CD14-positive monocyte (primary cell): Measurements from ENCODE around the gene RNF175. TPM values are rescaled to one million over a fixed set of nuclear protein-coding genes. Genes with fewer than 3 reads are reported as not detected.

Experiments used
- DNase-seq, 3 donors: peaks; one replicate each; pipeline ENCODE4 v3.0.0-alpha.2; 2011 to 2022
- H2AFZ ChIP-seq: 2 replicates; pipeline ENCODE4 v1.6.0; 2012; ENCODE audit warnings: mild to moderate bottlenecking, low read depth, low read length, inconsistent platforms; ENCODE audit not compliant: insufficient read depth, poor library complexity, severe bottlenecking
- H3K27ac ChIP-seq, 2 donors: 1 replicate in 1 of 2; 2 replicates in 1 of 2; pipeline ENCODE4 v1.5.1; 2012 to 2013; ENCODE audit warnings: low read length in 2 of 2, control low read depth in 1 of 2, inconsistent platforms in 1 of 2, low read depth in 1 of 2, mild to moderate bottlenecking in 1 of 2
- H3K27me3 ChIP-seq, 2 donors: one replicate each; pipeline versions ENCODE4 v1.6.0 to v1.6.1; 2011 to 2013; ENCODE audit warnings: low read length in 2 of 2; ENCODE audit not compliant: control insufficient read depth in 2 of 2, insufficient read depth in 2 of 2
- H3K36me3 ChIP-seq, 2 donors: replicated peaks in 1 of 2; 1 replicate in 1 of 2; 2 replicates in 1 of 2; pipeline versions ENCODE4 v1.5.1 to v1.6.1; 2012 to 2013; ENCODE audit warnings: low read length in 2 of 2, control low read depth in 1 of 2, inconsistent platforms in 1 of 2, mild to moderate bottlenecking in 1 of 2; ENCODE audit not compliant: insufficient read depth in 2 of 2, control insufficient read depth in 1 of 2
- H3K4me1 ChIP-seq, 2 donors: 1 replicate in 1 of 2; 2 replicates in 1 of 2; pipeline versions ENCODE4 v1.5.1 to v1.6.1; 2012 to 2013; ENCODE audit warnings: low read length in 2 of 2, control low read depth in 1 of 2, inconsistent platforms in 1 of 2, mild to moderate bottlenecking in 1 of 2, moderate library complexity in 1 of 2; ENCODE audit not compliant: insufficient read depth in 2 of 2, control insufficient read depth in 1 of 2
- H3K4me2 ChIP-seq: replicated peaks from 2 replicates; pipeline ENCODE3; 2012; ENCODE audit warnings: low read length, moderate library complexity, mild to moderate bottlenecking; ENCODE audit not compliant: poor library complexity, severe bottlenecking; ENCODE audit errors: extremely low read depth
- H3K4me3 ChIP-seq, 3 experiments: fragments of 200-600 bp in 1 of 3; sonication (generic) in 1 of 3; replicated peaks in 1 of 3; 1 replicate in 2 of 3; 2 replicates in 1 of 3; pipeline ENCODE4 v1.5.1; 2011 to 2013; ENCODE audit warnings: low read length in 3 of 3, mild to moderate bottlenecking in 3 of 3, control low read depth in 2 of 3, low read depth in 2 of 3, inconsistent platforms in 1 of 3, moderate library complexity in 1 of 3
- H3K79me2 ChIP-seq: 2 replicates; pipeline ENCODE4 v1.6.0; 2012; ENCODE audit warnings: mild to moderate bottlenecking, control low read depth, inconsistent platforms, low read length, moderate library complexity; ENCODE audit not compliant: insufficient read depth
- H3K9ac ChIP-seq: 2 replicates; pipeline ENCODE4 v1.6.0; 2017; ENCODE audit warnings: low read length, mild to moderate bottlenecking; ENCODE audit not compliant: insufficient read depth, poor library complexity, severe bottlenecking
- H3K9me3 ChIP-seq, 2 donors: replicated peaks in 1 of 2; 1 replicate in 1 of 2; 2 replicates in 1 of 2; pipeline versions ENCODE4 v1.5.1 to v1.6.1; 2012 to 2013; ENCODE audit warnings: low read length in 2 of 2, control low read depth in 1 of 2; ENCODE audit not compliant: control insufficient read depth in 1 of 2, insufficient read depth in 1 of 2
- H4K20me1 ChIP-seq: 2 replicates; pipeline ENCODE4 v1.6.0; 2012; ENCODE audit warnings: mild to moderate bottlenecking, low read length, control low read depth, moderate library complexity; ENCODE audit not compliant: insufficient read depth
- H3K27ac Mint-ChIP-seq, 7 donors: one replicate each; pipeline ENCODE4 v1.8.0; 2020; ENCODE audit warnings: mild to moderate bottlenecking in 7 of 7, mixed read lengths in 7 of 7, moderate library complexity in 6 of 7, inconsistent platforms in 2 of 7
- H3K27me3 Mint-ChIP-seq, 3 donors: one replicate each; pipeline ENCODE4 v1.8.0; 2021 to 2022; ENCODE audit warnings: low read depth in 3 of 3, mild to moderate bottlenecking in 3 of 3, mixed read lengths in 3 of 3, moderate library complexity in 3 of 3, inconsistent platforms in 1 of 3
- H3K36me3 Mint-ChIP-seq, 2 donors: one replicate each; pipeline ENCODE4 v1.8.0; 2020; ENCODE audit warnings: mixed read lengths in 2 of 2, inconsistent platforms in 1 of 2, mild to moderate bottlenecking in 1 of 2
- H3K4me1 Mint-ChIP-seq: one replicate; pipeline ENCODE4 v1.8.0; 2020; ENCODE audit warnings: mild to moderate bottlenecking, mixed read lengths
- H3K4me3 Mint-ChIP-seq, 2 donors: one replicate each; pipeline ENCODE4 v1.8.0; 2020; ENCODE audit warnings: mild to moderate bottlenecking in 2 of 2, mixed read lengths in 2 of 2, moderate library complexity in 1 of 2
- H3K9me3 Mint-ChIP-seq, 7 donors: one replicate each; pipeline ENCODE4 v1.8.0; 2020 to 2022; ENCODE audit warnings: mixed read lengths in 7 of 7, mild to moderate bottlenecking in 6 of 7, moderate library complexity in 6 of 7, inconsistent platforms in 2 of 7
- CTCF ChIP-seq: fragments of 200-600 bp; IDR thresholded peaks from one replicate; pipeline ENCODE4 v1.8.0; 2022; ENCODE audit warnings: antibody characterized with exemption, mild to moderate bottlenecking
- WGBS: methylation state at CpG from one replicate; pipeline ENCODE4 v1.1.5; 2013; ENCODE audit warnings: missing lambda C conversion rate; ENCODE audit not compliant: insufficient coverage; 5-methylcytosine and 5-hydroxymethylcytosine counted together
- intact Hi-C, 2 donors: fragments of 100-400 bp; cut with micrococcal nuclease; formaldehyde crosslinking; loops; one replicate each; pipeline versions ENCODE4 v1.15.0 to v1.15.1; 2023
- polyA plus RNA-seq, 3 donors: library from polyadenylated mRNA; depleted of rRNA in 1 of 3; unstranded in 2 of 3; stranded (reverse) in 1 of 3; fragments of 300-500 nt in 2 of 3; fragments of >200 nt in 1 of 3; fragmentation: Illumina TruSeq in 2 of 3; gene quantifications; 1 replicate in 2 of 3; 2 replicates in 1 of 3; pipeline ENCODE4 v1.2.3, GENCODE V29; 2012 to 2021

RNF175 gene
- polyA plus RNA-seq, 3 donors = 0.36 to 0.91 (median 0.55) TPM

- Histone ChIP-seq H3K4me1 (peaks cover 50% of the 10 kb centered on the region in 2 donors), H3K4me3 (no peak overlapping the region), H3K27ac (no peak overlapping the region), H3K36me3 (no peaks in the 10 kb centered on the region), H3K79me2 (peaks cover 4% of the 10 kb centered on the region), H2AFZ (no peak overlapping the region), H3K4me2 (peak overlapping the region; percentile 12), H4K20me1 (no peaks in the 10 kb centered on the region), H3K9me3 (peaks cover 0 to 2% of the 10 kb centered on the region in 2 donors), H3K9ac (no peak overlapping the region), H3K27me3 (no peaks in the 10 kb centered on the region)
- peaks cover 50% of the 10 kb centered on the region for H3K4me1 Mint-ChIP-seq
- H3K36me3 Mint-ChIP-seq = peaks cover 0 to 6% of the 10 kb centered on the region in 2 donors
- intact Hi-C loops = loop anchor here (2.0 to 10.0 kb wide), 3 partner anchors 116 to 406 kb away; partner anchors contain the start of gene MND1 (in 1 of the 2)
- no CpG with 5 or more reads among the region's 5 CpGs for WGBS
- H3K27me3 Mint-ChIP-seq = peaks cover 0 to 4% (median 0%) of the 10 kb centered on the region in 3 donors
- peak; percentile 70 to 80 (median 72) for DNase-seq
- peaks cover 0 to 6% (median 0%) of the 10 kb centered on the region in 7 donors for H3K9me3 Mint-ChIP-seq
- peak overlapping the region in 1 of 2 donors; percentile 37 for H3K4me3 Mint-ChIP-seq
- H3K27ac Mint-ChIP-seq = peak overlapping the region in 1 of 7 donors; percentile 47
- peak; percentile 82 for TF ChIP-seq CTCF
Observed at GRCh38 chr4:153750197-153750817, 9.5 kb downstream of the RNF175 start.

GRCh38 chr4:153748378-153748777, 11.4 kb downstream of the RNF175 start:
- intact Hi-C loops = loop anchor here in 1 of 2 donors (10.0 kb wide), 1 partner anchor 64 kb away; the partner anchor contains the start of gene TLR2
- H3K4me3 ChIP-seq = peak overlapping the region in 1 of 3 experiments; percentile 26
- Mint-ChIP-seq H3K27ac (peak overlapping the region in 6 of 7 donors; percentile 27 to 93 (median 70)), H3K9me3 (peaks cover 0 to 3% (median 0%) of the 10 kb centered on the region in 7 donors), H3K4me1 (peaks cover 64% of the 10 kb centered on the region), H3K36me3 (peaks cover 0 to 10% of the 10 kb centered on the region in 2 donors), H3K4me3 (no peak overlapping the region), H3K27me3 (peaks cover 0 to 4% (median 0%) of the 10 kb centered on the region in 3 donors)
- peaks cover 57 to 61% of the 10 kb centered on the region in 2 donors for H3K4me1 ChIP-seq
- no peak overlapping the region for H3K4me2 ChIP-seq
- WGBS = 51% methylated on average over 6 of the region's 6 CpGs
- H3K27me3 ChIP-seq = no peaks in the 10 kb centered on the region
- H3K9ac ChIP-seq = no peak overlapping the region
- H3K9me3 ChIP-seq = no peaks in the 10 kb centered on the region
- no peak overlapping the region for H2AFZ ChIP-seq
- DNase-seq = peak in 2 of 3 donors; percentile 32 to 47
- TF ChIP-seq CTCF = no peak
- peak overlapping the region in 1 of 2 donors; percentile 74 for H3K27ac ChIP-seq
- peaks cover 4% of the 10 kb centered on the region for H3K79me2 ChIP-seq
- no peaks in the 10 kb centered on the region for H3K36me3 ChIP-seq
- no peaks in the 10 kb centered on the region for H4K20me1 ChIP-seq
